CD1c-positive myeloid dendritic cell (primary cell): ENCODE measurements around the gene WDR88.
"Not testable (repeated sequence)": the region's sequence is repeated elsewhere in the genome, so short reads cannot be mapped to it uniquely, and the experiment has no call there.

Experiments used
- DNase-seq: peaks from one replicate; pipeline ENCODE4 v3.0.0-alpha.2; 2016; ENCODE audit errors: extremely low spot score

Gene WDR88

GRCh38 chr19:33132021-33132420, at the start of gene WDR88:
TSS of gene WDR88 (plus strand) at chr19:33132114. CDS start at chr19:33132170, 56 bp downstream.
- no peak for DNase-seq

DNA sequence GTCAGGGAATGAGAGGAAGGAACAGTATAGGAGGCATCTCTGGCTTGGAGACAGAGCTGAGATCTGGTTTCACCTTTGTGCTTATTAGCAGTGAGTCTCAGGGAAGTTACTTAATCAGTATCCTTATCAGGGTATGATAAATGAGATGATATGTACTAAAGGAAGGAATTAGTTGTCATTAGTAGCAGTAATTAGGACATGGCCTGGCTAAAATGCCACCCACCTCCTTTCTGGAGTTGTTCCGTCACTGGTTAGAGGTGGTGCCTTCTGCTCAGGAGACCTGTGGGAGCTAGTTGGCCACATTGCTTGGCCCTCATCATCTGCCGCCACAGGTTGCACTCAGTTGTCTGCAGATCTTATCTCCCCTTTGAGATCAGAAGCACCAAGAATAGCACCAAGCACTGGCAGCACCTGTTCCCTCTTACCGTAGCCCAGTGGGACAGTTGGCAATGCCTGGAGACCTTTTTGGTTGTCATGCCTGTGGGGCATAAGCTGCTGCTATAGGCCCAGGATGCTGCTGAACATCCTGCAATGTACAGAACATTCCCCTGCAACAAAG, 46.3 kb upstream of the WDR88 start:
- DNase-seq, result no peak

DNA sequence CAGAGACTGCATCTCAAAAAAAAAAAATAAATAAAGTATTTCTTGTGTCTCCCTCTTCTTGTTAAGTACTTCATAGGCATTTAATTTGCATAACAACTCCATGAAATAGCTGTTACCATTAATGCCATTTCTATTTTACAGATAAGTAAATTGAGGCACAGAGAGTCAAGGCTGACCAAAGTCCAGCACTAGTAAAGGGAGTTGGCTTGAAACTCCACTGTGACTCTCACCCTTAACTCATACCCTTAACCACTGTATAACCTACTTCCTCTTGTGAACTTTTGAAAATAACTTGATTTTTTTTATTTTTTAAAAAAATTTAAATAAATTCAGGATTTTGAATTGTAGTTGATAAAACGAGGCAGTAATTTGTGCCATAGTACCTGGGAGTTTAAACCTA, 45.0 kb upstream of the WDR88 start:
- DNase-seq, result no peak

DNA sequence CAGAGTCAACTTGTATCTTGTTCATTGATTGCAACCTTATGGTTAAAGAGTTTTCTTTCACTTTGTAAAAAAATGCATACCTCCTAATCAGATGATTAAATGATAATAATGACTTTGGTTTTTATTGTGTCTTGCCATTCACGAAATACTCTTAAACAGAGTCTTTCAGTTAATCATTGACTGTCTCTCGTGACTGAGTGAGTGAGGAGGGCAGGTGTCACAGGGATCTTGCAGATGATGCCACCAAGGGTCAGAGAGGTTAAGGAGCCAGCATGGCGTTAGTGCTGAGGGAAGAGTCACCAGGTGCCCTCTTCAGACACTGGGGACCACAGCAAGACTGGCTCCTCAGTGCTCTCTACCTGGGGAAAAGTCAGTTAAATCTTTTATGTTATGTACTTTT, 42.9 kb upstream of the WDR88 start:
- no peak for DNase-seq

DNA sequence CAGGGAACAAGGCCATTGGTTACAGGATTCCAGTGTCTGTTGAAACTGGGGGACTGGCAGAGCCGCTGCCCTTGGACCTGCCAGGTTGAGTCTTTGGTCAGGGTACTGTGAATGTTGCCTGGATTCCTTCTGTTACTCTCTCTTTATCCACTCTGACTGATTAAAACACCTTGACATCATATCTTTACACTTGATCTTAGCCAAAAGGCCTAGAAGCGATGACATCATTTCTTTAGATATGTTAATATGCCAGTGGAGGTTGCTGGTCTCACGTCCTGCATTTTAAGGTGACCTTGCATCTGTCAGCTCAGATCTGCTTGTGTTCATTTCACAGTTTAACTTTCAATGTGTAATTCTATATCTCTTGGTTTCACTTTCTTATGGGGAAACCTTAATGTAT, 41.7 kb upstream of the WDR88 start:
- no peak for DNase-seq

GRCh38 chr19:33093420-33094210, 38.3 kb upstream of the WDR88 start:
- DNase-seq, result no peak

DNA sequence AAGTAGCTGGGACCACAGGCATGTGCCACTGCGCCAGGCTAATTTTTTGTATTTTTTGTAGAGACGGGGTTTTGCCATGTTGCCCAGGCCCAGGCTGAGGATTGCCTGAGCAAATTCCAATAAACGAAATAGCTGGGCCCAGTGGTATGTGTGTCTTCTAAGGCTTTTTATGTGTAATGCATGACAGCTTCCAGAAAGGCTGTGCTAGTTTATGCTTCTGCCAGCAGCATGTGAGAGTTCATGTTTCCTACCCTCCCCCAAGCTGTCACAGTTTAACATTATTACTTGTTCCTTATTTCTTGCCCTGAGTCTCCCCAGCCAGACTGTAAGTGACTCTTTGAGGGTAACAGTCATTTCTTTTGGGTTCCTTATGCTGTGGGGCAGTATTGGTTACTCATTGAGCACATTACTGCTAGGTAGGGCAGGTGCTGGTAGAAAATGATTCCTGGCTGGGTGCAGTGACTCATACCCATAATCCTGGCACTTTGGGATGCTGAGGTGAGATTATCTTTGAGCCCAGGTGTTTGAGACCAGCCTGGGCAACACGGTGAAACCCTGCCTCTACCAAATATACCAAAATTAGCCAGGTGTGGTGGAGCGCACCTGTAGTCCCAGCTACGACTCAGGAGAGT, 37.4 kb upstream of the WDR88 start:
- no peak for DNase-seq

GRCh38 chr19:33096005-33096404, 35.9 kb upstream of the WDR88 start:
- DNase-seq, result no peak

- no peak for DNase-seq
Observed at GRCh38 chr19:33098055-33098534, 33.8 kb upstream of the WDR88 start.

- no peak for DNase-seq
Observed at GRCh38 chr19:33100894-33101644, 30.8 kb upstream of the WDR88 start.

- DNase-seq, result no peak
Observed at GRCh38 chr19:33102893-33103292, 29.0 kb upstream of the WDR88 start.

GRCh38 chr19:33108161-33108560, 23.8 kb upstream of the WDR88 start:
- no peak for DNase-seq

DNA sequence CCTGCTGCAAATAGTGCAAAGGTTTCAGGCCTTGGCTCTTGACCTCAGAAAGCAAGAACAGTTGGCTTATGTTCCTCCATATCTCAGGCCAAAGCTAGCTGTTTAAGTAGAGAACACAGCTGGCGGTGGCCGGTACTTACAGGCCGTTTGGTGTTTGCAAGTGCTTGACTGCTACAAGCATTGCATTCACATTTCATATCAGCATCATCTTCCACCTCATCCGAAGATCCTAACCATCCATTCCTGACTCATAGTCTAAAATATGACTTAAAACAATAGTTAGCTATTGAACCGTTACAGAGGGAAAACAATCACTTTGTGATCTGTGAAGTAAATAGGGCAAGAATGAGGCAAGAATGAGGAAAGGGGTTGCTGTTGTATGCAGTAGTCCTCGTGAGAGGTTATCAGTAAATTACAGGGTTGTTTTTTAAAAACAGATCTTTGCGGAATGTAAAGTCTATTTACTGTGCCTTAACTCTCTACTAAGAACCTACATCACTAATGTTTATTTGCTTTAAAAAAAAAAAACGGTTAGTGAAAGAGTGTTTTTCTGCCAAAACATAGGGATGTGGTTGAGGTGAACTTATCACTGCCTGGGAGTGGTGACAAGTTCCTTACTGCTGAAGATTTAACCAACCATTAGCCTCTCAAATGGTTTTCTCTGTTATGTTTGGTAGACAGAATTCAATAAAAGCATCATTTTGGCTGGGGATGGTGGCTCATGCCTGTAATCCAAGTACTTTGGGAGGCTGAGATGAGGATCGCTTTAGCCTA, 21.6 kb upstream of the WDR88 start:
- no peak for DNase-seq

DNA sequence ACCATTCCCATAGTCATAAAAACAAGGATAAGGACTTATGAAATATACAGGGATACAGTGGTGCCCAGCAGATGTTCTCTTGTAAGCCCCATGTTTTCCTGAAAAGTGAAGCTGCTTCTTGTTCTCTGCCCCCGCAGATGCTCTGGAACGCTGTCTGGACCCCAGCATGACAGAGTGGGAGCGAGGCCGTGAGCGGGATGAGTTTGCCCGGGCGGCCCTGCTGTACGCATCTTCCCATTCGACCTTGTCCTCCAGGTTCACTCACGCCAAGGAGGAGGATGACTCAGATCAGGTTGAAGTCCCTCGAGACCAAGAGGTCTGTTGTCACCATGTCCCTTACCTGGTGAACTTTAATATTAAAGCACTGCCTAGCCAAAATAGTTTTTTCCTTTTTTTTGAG, 20.3 kb upstream of the WDR88 start:
- DNase-seq, result no peak

DNA sequence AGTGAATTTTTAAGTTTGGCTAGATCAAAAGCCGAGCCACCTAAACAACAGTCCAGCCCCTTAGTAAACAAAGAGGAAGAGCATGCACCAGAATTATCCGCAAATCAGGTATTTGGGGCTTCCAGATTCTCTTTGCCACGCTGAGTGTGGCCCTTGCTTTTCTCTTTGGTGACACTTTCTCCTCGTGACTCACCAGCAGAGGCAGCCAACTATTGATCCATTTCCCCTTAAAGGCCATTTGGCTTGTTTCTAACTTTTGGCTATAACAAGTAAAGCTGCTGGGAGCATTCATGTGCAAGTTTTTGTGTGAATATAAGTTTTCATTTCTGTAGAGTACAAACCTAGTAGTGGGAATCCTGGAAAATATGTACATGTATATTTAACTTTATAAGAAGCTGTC, 17.6 kb upstream of the WDR88 start:
- DNase-seq, result no peak

GRCh38 chr19:33117501-33117900, 14.4 kb upstream of the WDR88 start:
- no peak for DNase-seq

- DNase-seq, result no peak
Observed at GRCh38 chr19:33118643-33119042, 13.3 kb upstream of the WDR88 start.

- no peak for DNase-seq
Observed at GRCh38 chr19:33124207-33125098, 7.5 kb upstream of the WDR88 start.

DNA sequence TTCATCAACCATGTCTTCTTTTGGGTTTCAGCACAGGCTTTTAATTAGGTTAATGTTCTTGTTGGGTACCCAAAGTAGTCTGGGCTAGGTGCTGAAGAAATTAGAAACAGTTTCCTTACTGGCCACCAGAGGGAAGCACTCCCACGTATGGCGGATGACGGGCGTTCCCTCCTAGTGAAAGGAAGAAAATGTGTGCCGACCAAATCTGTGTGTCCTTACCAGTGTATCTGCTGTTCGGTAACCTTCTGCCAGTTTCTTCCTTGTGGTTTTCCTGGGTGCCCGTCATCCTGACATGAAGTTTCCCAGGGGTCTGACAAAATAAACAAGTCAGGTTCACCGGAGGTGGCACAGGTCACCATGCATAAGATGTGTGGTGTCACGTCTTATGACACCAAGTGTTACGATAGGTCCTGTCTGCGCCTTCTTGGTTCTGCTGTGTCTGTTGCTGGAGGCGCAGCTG, 6.0 kb upstream of the WDR88 start:
- DNase-seq, result peak; percentile 65

GRCh38 chr19:33126712-33127111, 5.2 kb upstream of the WDR88 start:
- not testable (repeated sequence) for DNase-seq
